NCI-H146 (cell line): ENCODE measurements around the gene SPATS2L.

Source experiments
- DNase-seq: peaks from one replicate; lab custom pipeline; 2025; lab: John Stamatoyannopoulos, UW

SPATS2L gene

DNA sequence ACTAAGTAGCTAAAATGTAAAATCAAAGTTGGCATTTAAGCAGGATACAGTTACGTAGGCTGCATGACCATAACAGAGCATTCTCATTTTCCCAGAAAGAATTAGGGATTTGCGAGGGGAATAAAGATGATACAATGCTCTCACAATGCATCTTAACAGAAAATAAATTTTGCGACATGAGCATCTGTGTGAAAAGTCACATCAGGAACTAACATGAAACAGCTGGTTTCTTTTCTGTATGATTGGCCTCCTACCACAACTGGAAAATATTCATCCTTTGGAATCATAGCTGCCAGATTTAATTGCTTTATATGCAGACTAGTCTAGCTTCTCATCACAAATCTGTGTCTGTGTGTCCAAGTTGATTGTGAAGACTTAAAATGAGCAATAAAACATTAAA lies 137.4 kb downstream of the SPATS2L start:
- no peak for DNase-seq

DNA sequence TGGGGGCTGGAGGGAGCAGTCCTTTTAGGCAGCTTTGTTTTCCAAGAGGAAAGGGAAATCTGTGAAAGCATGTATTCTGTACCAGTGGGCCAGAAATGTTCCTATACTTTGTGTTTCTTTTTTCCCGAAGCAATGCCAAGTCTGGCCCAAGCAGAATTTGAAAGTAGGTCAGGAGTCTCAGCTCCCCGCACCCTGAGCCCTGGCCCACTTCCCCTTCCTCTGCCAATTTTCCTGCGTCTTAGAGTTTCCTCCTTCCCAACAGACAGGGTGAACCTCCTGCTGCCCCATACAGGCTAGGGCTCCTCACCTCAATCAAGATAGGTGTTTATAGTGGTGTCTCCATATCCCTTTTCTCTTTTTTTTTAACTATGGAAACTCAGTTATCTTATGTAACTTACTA lies 138.0 kb downstream of the SPATS2L start:
- no peak for DNase-seq

DNA sequence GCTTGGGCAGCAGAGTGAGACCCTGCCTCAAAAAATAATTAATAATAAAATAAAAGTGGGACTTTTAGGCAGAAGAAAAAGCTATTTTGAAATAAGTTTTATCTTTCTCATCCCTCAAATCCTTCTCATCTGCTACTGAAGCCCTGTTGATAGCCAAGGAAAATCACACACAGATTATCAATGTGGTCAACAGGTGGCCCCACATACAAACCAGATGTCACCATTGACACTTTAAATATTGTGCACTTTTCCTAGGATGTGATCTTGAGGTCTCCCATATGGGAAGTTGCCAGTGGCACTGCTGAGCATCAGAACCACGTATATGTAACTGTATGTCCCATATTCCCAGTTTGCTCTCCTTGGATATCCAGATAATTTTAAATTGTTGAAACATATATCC lies 138.8 kb downstream of the SPATS2L start:
- no peak for DNase-seq

DNA sequence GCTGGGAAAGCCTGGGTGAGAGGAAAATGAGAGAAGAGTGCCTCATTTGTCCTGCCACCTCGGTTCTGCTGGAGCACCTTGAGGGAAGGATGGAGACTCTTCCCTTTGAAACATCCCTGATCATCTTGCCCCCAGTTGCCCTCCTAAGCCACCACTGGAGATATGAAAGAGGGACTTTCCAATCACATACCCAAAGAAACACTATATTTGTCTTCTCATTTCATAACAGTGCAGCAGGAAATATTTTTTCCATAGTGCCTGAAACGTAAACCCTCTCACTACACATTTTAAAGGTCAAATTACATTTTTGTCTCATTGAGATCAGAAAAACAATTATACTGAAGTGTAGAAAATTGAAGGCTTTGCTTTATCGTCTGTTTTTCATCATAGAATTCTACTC lies 140.1 kb downstream of the SPATS2L start:
- DNase-seq: no peak

DNA sequence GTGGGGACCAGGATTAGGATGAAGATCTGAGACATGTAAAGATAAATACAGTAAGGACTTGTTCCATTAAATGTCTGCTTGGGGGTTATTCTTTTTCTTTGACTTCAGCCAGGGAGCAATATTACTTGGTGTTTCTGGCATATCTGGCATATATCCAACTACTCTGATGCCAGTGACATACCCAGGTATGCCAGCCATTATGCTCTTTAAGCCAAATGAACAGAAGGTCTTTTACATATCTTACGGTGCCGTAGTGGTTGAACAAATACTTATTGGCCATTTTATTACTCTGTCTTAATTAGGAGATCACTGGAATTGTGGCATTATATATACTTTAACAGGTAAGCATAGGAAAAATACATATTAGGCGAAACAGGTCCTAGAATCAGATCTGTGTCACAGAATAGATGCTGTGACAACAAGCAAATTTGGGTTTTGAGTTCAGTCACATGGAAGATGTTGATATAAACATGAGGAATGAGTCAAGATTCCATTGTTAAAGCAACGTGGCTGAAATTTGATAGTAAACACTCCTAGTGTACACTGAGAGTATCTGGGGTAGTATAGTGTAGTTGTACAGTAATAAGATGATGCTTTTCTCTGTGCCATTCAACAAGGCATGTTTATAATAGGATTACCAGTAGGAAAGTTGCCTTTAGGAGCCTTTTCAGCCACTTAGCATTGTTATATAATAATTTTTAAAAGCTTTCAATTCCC lies 140.8 kb downstream of the SPATS2L start:
- DNase-seq: no peak

DNA sequence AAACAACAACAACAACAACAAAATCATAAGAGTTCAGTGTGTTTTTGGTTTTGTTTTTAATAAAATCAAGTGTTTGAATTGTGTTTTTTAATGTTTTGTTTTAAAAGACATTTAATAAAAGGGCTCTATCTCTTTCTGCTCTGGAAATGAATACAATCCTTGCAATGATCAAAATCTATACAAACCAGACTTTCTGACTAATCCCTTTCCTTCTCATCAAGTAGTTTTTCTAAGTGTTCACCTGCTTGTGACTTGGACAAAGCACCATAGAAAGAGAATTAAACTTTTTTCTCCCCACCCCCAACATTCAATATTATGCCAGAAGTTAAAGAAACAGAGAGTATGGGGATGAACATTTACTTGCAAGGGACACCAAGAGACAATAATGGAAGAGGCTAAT lies 142.0 kb downstream of the SPATS2L start:
- DNase-seq: no peak

DNA sequence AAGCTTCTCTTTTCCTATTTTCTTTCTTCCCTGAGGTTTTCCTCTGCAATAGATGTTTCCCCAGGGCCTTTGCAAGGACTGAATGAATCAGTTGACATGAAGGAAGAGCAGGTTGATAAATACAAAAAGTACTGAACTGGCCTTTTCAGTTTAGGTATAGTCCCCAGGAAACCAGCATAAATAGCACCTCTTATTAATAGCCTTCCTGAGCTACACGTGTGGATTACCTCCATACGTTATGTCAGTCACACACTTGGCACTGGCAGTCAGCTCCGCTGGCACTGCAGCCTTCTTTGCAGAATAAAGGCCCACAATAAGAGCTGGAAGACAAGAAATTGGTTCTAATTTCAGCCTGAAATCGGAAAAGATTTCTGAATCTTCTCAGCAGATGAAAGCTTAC lies 142.7 kb downstream of the SPATS2L start:
- DNase-seq: no peak

DNA sequence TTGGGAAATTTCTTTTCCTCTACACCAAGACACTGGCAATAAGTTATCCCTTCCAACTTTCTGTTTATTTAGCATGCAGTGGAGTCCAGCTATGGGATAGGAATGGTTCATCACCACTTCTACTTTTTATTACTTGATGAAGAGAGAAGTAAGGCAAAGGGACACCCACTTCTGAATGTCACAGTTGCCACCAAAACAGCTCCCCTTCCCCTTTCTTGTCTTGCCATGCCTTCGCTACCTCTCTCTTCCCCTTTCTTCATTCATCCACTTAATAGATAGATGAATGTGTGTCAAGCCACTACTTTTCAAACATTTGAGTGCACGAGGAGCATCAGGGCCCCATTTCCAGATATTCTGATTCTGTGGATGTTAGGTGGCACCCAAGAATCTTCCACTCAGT lies 143.8 kb downstream of the SPATS2L start:
- no peak for DNase-seq

DNA sequence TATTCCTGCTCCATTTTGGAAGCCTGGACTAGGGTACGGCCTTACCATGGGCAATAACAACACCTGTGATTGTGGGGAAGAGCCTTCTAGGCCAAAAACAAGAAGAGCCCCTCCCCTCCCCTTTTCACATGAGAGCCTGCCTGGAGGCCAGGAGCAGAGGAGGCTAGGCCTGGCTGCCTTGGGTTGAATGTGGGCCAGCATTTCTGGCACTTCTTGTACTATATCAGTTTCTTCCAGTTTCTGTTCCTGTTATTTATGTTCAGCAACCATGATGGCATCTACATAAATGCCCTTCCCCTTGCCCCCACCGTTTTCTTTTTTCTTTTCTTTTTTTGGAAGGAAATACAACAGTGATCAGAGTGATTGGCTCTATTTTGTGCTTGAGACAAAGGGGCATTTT lies 145.0 kb downstream of the SPATS2L start:
- no peak for DNase-seq

DNA sequence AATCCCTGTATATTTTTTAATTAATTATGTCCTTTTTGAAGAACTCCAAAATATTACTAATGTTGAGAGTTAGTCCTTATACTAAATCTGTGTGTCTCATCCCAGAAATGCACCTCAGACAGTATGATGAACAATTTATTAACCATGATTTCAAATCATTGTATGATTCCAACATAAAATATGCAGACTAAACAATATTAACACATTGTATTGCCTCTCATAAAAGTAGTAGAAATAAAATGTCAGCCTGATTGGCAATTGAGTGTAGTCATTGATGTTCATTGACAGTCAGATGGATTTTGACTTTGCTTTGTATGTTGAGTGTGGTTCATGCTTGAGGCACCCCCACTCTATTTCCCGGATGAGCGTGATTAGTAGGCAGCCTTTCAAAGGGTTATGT lies 145.9 kb downstream of the SPATS2L start:
- no peak for DNase-seq

DNA sequence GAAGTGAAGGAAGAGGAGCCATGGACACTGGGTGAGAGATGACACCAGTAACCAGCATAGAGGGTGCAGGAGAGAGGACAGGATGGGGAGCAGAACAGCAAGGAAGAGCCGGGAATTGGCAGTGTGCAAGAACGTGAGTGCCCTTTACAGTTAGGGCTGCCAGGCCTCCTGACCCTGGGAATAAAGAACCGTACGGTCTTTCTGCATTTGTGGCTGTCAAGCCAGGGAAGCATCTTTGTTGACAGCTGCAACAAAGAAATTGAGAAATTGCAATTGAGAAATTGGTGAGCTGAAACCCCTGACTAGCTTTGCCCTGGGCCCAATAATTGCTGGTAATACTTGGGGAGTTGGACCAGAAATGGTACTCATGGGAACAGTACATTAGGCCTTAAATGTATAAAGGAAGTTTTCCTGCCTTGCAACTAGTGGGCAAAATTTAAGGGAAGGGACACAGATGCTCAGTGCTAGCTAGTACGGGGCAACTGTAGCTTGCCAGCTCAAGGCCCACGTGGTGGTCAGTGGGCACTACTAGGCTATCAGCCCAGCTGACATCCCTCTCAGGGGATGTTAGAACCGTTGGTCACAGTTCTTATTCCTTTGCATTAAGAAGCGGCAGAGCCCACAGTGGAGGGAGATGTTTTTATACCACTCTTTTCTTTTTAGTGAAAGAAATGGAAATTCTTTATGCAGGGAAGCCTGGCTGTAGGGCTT lies 146.8 kb downstream of the SPATS2L start:
- DNase-seq: no peak

DNA sequence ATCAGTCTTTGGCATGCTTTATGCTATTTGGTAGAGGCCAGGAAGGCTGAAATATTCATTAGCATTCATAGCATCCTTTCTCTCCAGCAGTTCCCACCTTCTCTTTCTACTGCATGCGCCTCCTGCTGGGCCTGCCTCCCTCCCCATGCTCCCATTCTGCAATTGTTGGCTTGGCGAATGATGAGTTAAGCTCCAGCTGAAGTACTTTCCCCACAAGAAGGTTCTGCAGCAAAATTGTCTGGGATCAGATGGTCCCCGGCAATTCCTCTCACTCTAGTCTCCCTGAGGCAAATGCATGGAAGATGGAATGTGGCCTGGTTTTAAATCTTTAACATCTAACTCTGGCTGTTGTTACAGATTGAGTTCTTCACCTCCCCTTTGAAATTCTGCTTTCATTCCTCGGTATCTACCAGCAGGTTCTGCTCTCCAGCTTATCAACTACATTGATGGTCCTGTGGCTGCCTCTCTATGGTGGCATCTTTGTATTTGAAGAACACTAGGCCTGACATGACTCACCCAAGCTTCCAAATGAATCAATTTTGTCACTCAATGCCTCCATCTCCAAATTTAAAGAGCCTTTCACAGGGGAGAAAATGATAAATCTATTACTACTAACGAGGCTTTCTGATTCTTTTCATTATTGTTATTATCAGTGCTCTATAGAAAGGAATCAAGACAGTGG lies 147.5 kb downstream of the SPATS2L start:
- DNase-seq: no peak

DNA sequence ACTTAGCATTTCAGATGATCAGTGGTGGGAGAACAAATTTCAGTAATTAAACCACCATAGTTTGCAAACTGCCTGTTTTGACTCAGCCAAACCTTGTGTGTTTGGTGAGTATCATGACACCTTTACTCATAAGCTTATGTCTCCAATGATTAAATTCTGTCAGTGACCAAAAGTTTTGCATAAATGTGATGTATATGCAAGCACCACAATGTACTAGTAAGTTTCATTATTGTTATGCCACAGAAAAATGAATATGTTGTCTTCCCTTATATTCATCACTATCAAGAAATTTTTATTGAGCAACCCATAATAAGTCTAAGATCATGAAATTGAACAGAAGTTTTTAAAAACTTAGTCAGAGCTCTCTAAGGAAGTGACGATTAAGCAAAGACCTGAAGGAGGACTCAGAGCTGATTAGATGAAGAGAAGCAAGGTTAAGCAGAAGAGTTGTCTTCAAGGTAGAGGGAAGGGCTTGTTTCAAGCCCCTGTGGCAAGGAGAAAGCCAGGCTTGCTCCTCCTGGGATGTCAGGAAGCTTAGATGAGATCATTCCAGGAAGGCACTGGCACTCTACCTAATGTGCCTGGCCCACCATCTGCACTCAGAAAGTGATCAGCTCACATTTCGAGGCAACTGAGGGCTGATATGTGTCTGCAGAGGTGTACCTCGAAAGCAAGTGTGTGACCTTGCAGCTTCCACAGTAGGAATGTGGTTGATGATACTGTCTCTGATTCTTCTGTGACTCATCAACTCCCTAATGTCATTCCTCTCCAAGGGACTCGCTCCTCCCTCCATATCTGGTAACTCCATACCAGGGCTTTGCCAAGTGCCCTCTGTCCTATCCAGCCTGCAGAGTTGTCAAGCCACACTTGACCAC lies 148.7 kb downstream of the SPATS2L start:
- no peak for DNase-seq

DNA sequence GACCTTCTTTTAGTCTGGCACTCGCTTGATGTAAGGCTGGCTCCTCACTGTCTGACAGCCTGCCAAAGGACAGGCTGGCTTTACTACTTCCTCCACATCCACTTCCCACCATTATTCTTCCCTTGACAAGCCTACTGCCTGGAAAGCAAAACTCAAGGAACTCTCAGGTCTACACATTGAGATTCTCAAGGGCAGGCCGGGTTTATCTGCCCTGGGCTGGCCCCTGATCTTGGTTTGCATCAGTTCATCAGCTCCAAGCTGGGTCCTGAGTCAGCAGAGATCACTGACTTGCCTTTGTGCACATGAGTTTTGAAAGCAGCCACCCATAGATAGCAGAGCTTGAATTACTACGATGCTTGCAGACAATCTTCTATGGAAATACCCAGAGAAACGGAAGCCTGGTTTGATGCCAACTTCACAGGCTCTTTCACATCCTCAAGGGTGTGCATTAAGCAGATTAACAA lies 149.5 kb downstream of the SPATS2L start:
- no peak for DNase-seq

DNA sequence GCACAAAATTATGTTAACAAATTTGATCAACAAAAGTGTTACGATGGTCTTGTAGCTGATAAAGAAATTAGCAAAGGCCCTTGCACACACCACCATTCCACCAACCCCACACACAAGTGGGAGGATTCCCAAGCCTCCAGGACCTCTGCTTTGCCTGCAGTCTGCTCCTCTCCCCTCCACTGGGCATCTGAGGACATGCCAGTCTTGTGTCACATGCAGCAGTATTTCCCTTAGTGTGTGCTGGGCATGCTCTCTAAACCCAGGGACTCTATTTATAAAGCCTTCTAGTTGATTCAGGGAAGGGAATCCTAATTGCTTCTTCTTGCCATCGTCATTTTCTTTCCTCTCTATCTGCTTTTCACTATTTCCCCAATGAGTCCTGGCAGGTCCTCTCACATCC lies 150.1 kb downstream of the SPATS2L start:
- no peak for DNase-seq

DNA sequence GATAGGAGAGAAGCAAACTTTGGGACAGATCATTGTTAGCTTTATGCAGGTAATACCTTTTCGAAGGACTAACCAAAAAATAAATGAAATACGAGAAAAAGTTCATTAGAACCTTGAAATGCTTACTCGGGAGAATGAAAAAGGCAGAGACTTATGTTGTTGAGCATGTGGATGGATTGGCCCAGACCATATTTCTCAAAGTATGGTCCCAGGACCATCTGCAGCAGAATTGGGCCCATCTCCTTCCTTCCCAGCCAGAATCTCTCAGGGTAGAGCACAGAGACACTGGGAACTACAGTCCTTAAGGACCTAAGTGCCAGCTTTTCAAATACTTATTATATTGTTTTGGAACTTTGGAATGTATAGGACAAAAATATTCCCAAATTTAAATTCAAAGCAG lies 152.6 kb downstream of the SPATS2L start:
- no peak for DNase-seq

DNA sequence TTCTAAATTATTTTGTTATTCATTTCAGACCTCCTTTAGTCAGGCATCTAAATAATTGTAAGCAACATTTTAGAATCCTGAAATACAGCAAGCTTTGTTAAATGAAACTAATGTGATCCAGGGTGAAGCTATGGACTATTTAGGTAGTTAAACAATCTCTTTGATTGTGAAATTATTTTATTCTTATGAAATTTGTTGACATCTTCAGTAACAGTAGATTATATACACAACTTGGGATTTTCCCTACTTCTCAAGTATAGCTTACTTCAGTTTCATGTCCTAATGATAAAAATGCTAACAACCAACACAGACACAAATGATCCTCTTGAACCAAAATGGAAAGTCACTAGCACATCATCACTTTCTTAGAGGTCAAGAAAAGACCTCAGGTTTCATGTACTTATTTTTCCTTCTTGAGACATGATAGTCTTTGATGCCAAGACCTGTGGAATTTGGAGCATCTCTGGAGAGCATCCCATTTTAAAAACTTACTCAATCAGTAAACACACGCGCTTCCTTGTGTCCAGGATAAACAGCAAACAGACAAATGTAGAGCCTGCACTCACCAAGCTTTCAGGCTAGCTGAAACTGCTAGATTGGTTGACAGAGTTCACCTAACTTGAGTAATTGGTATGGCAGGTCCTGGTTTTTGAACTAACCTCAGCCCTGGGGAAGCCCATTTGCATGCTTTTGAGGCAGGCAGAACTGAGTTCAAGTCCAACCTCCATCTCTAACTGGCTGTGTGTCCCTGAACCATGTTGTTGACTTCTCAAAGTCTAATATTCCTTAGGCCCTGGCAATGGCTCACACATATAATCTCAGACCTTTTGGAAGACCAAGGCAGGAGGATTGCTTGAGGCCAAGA lies 155.6 kb downstream of the SPATS2L start:
- DNase-seq: no peak

DNA sequence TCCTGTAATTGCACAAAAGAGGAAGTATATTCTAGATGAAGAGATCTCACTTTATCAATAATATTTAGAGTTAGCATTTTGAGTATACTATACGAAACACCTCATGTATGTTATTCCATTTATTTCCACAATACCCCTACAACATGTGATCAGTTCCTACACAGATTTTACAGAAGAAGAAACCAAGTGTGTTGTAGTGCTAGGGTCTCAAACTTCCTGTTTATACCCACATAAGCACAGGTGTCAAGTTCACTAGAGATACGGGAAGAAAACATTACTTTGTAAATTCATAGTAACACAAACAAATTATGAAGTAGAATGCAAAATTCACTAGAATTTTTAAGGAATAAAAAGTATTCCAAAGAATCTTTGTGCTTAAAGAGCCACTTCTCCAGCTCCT lies 157.0 kb downstream of the SPATS2L start:
- DNase-seq: no peak

DNA sequence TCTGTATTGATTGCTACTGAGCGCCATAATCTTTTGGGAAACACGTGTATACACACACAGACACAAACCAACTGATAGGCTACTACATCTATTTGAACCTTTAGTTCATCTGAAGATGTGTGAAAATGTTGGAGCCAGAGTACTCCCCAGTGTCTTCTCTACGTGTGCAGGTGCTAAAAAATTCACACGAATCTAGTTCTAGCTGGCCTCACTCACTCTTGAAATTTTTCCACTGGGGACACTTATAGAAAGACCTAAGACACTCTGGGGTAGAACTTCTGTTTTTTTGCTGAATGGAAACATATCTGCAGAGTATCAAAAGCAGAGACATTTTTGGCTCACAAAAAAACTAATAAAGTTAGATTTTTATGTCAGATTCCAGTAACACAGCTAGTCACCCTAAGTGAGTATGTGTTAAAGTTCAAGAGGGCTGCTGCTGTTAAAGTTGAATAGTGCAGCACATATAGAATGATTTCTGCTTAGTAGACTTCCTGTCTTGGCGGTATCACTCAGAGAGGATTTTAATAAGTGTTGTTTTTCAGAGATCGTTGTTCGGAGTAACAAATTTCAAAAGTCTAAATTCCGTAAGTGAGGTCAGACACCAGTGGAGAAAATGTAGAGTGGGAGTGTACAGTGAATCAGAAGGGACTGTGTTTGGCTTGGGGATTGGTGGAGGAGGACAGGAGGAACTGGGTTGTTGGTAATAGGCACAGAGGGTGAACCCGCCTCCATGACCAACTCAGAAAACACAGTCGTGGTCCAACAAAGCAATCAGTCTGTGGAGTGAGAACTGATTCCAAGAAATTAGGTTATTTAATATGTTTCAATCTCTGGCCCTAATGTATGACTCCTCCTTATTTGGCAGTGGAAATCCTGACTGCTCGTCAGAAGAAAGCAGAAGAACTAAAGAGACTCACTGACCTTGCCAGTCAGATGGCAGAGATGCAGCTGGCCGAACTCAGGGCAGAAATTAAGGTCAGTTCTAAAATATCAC lies 160.2 kb downstream of the SPATS2L start:
- no peak for DNase-seq
